GM21515 (cell line): ENCODE data around the gene SYMPK.

Experiments
- ATAC-seq: cut with Tn5 transposase; IDR thresholded peaks from one replicate; pipeline ENCODE4 v1.9.1; 2021; ENCODE audit not compliant: unreplicated experiment

SYMPK gene

DNA sequence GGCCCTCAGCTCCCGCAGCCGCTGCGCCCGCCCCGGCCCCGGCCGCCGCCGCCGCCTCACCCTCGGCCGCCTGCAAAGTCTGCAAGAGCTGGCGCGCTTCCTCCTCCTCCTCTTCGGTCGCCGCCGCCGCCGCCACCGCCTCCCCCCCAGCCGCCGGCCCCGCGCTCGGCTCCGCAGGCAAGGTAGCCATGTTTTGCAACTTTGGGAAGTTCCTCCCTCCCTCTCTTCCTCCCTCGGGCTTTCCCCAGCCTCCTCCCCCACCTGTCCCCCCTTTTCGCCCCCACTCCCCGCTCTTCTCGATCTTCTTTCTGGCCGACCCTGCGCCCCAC is 94.3 kb downstream of the SYMPK start:
- no peak for ATAC-seq

DNA sequence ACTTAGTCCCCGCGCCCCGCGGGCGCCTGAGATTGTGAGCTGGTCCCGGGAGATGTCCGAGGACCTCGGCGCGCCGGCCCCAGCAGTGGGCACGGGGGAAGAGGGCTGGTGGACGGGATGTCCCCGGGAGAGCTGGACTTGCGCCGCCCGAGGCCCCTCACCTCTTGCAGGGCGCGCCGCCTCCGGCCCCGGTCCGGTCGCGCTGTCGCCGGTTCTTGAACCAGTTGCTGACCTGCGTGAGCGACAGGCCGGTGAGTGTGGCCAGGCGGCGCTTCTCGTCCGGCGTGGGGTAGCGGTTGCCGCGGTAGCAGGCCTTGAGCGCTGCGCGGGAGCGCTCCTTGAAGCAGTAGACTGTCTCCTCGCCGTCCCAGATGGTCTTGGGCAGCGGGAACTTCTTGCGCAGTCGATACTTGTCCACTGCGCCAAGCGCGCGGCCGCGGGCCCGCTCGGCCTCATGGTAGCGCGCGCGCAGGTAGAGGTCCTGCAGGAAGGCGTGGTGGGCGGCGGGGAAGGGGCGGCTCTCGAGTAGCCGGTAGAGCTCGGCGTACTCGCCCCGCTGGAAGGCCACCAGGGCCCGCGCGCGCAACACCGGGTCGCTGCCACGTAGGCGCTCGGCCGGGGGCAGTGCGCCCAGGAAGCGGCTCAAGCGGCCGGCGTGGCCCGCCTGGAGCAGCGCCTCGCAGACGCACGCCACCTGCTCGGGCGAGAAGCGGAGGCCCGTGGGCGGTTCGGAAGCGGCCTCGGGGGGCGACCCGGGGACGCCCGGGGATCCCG is 94.9 kb downstream of the SYMPK start:
- ATAC-seq: no peak

GRCh38 chr19:45767410-45767880 is 95.5 kb downstream of the SYMPK start:
- ATAC-seq: no peak

GRCh38 chr19:45766869-45767346 is 96.0 kb downstream of the SYMPK start:
- no peak for ATAC-seq

DNA sequence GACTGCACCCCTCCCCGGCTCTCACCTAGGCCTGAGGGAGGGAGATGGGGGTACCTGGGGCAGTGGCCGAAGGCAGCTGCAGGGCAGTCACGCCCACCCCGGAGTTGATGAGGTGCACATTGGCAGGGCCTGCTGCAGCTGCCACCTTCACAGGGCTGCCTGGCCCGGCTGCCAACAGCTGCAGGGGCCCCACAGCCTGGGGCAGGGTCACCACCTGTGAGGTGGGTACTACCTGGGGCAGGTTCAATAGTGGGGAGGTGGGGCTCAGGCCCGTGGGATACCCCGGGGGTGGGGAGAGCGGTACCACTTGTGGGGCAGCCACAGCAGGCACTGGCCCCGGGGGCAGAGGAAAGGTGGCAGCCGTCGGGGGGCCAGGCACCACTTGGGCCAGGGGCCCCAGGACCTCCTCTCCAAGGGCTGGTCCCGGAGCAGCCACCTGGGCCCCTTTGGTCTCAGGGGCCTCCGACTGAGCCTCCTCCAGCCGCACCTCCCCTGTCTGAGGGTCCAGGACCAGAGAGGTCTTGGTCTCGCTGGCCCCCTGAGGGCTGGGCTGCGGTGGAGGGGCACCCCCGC is 96.6 kb downstream of the SYMPK start:
- no peak for ATAC-seq

- ATAC-seq: no peak
Observed at GRCh38 chr19:45765702-45766295, 97.1 kb downstream of the SYMPK start.
